Testis (tissue), 2 donors: ENCODE measurements around the gene NES.

Experiments used
- POLR2A ChIP-seq: fragments of 450-650 bp; IDR thresholded peaks from one replicate; pipeline ENCODE4 v1.6.1; 2017; ENCODE audit warnings: antibody characterized with exemption, mild to moderate bottlenecking, moderate library complexity
- TF ChIP-seq, protein P1 (sequence below), 3 experiments: fragments of 450-650 bp in 2 of 3; fragments of 200-600 bp in 1 of 3; sonication (generic) in 1 of 3; IDR thresholded peaks; one replicate each; pipeline ENCODE4 v1.5.1; 2016 to 2019; ENCODE audit warnings: antibody characterized with exemption in 3 of 3, mild to moderate bottlenecking in 2 of 3, moderate library complexity in 1 of 3

- TF ChIP-seq, protein P1, sequence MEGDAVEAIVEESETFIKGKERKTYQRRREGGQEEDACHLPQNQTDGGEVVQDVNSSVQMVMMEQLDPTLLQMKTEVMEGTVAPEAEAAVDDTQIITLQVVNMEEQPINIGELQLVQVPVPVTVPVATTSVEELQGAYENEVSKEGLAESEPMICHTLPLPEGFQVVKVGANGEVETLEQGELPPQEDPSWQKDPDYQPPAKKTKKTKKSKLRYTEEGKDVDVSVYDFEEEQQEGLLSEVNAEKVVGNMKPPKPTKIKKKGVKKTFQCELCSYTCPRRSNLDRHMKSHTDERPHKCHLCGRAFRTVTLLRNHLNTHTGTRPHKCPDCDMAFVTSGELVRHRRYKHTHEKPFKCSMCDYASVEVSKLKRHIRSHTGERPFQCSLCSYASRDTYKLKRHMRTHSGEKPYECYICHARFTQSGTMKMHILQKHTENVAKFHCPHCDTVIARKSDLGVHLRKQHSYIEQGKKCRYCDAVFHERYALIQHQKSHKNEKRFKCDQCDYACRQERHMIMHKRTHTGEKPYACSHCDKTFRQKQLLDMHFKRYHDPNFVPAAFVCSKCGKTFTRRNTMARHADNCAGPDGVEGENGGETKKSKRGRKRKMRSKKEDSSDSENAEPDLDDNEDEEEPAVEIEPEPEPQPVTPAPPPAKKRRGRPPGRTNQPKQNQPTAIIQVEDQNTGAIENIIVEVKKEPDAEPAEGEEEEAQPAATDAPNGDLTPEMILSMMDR (IDR thresholded peaks at IDR 0.05) = no peak
- TF ChIP-seq POLR2A = no peak
Measured at GRCh38 chr1:156689953-156690674, 12.9 kb upstream of the NES start.
